Renal cortex interstitium (tissue), 11 donors: Measurements from ENCODE around the gene PARP16. TPM values are rescaled to one million over a fixed set of nuclear protein-coding genes. Genes with fewer than 3 reads are reported as not detected.

Source experiments
- DNase-seq, 11 donors: peaks; one replicate each; pipeline ENCODE4 v3.0.0-alpha.2; 2013; ENCODE audit warnings: low read depth in 9 of 11, low spot score in 4 of 11; ENCODE audit errors: extremely low read depth in 1 of 11
- polyA plus RNA-seq, 3 donors: library from polyadenylated mRNA; unstranded; fragments of 120-200 nt; gene quantifications; one replicate each; pipeline ENCODE4 v1.2.1, GENCODE V29; 2013; ENCODE audit not compliant: insufficient read length in 3 of 3

Gene PARP16
- polyA plus RNA-seq, 3 donors = 16.8 to 18.7 (median 18.6) TPM

- no peak for DNase-seq
Observed at GRCh38 chr15:65289261-65289854, 2.7 kb upstream of the PARP16 start.

DNA sequence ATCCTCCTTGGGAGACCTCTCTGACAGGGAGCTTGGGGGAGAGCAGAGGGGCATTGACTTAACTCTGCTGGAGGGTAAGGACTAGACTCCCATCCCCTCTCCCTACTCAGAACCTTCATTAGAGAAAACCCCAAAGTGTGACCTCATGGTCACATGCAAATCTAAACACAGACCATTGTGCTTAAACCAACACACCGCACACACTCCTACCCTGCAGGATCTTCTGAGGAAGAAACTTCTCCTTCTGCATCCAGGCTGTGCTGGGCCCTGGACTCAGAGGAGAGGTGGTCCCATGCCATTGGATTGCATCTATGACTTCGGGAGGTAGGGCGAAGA is 805 bp upstream of the PARP16 start:
- DNase-seq = no peak

- DNase-seq = peak in 3 of 11 donors; percentile 27 to 36 (median 35)
Observed at GRCh38 chr15:65286069-65286703, 497 bp downstream of the PARP16 start.

DNA sequence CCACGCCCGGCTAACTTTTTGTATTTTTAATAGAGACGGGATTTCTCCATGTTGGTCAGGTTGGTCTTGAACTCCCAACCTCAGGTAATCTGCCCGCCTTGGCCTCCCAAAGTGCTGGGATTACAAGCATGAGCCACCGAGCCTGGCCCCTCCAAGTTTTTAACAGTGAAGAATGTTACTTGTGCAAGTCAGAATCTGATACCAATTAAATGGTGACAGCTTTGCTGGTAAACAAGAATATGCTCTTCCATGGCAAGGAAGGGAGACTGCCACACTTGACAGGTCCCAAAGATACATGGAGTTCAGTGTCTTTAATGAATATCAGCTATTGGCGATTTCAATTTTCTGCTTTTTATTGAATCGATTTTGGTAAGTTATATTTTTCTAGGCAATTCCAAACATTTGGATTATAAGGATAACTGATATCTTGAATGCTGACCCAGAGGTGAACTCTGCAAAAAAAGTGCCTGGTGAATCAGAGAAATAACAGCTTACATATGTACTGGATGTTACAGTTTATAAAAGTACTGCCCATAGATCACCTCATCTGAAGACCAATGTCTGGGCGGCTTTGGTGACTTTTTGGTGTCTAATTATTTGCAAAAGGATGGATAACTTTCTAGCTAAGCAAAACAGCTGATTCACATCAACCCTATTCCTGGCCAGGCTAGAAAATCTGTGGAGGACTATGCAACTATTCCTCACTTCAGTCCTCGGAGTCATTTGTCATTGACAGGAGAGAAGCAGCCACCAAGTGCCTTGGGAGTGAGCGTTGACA is 1.2 kb downstream of the PARP16 start:
- no peak for DNase-seq

- no peak for DNase-seq
Observed at GRCh38 chr15:65278480-65278879, 8.2 kb downstream of the PARP16 start.

DNA sequence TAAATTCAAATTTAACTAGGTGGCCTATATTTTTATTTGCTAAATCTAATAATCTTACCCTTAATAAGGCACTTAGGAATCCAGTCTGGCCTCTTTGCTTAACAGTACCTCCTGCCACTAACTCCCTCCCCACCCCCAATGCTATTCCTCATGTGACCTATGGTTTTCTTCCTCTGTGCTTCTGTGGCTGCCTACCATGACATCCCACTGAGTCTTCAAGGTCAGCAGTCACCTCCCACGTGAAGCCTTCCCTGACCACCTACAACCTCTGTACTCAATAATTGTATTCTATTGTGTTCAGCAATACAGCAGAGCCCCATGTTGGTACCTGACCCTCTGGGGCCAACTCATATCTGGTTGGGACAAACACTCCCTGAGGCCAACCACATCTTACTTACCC is 9.7 kb downstream of the PARP16 start:
- no peak for DNase-seq

- DNase-seq = no peak
Observed at GRCh38 chr15:65275728-65276126, 11.0 kb downstream of the PARP16 start.

- no peak for DNase-seq
Observed at GRCh38 chr15:65275104-65275727, 11.5 kb downstream of the PARP16 start.

GRCh38 chr15:65270811-65271545 is 15.7 kb downstream of the PARP16 start:
- DNase-seq = peak in 6 of 11 donors; percentile 56 to 77 (median 62)

- no peak for DNase-seq
Observed at GRCh38 chr15:65268411-65268810, 18.3 kb downstream of the PARP16 start.

DNA sequence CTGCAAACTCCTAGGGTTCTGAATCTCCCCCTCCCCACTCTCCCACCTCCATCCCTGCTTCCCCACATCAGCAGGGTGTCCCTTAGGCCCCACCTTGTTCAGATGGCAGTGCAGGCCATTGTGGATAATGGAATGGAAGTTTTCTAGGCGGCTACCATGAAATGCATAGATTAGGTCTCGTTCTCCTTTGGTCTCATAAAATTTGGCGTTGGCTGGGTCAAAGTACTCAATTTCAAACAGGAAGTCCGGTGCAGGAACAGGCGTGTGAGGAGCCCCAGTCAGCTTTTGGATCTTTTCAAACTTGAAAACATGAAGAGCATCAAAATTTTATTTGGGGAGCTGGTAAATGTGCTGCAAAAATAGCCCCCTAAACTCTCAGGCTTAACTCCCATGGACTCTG is 20.2 kb downstream of the PARP16 start:
- no peak for DNase-seq

- DNase-seq = no peak
Observed at GRCh38 chr15:65264863-65265430, 21.7 kb downstream of the PARP16 start.

DNA sequence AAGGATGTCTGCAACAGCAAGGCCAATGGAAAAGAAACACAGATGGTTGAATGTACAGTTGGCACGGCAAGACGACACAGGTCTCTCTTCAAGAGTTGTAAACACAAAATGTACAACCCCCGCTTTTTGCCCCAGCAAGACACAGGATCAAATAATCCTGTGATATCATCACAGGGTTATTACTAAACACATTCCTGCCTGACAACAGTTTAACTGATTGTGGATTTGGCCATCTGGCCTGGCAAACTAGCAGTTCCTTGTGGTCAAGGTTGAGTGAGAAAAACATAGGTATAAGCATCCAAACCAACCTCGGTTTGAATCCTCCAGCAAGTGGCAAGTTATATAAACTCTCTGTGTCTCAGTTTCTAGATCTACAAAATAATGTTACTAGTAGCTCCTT is 23.4 kb downstream of the PARP16 start:
- no peak for DNase-seq

- DNase-seq = no peak
Observed at GRCh38 chr15:65260968-65261367, 25.7 kb downstream of the PARP16 start.

DNA sequence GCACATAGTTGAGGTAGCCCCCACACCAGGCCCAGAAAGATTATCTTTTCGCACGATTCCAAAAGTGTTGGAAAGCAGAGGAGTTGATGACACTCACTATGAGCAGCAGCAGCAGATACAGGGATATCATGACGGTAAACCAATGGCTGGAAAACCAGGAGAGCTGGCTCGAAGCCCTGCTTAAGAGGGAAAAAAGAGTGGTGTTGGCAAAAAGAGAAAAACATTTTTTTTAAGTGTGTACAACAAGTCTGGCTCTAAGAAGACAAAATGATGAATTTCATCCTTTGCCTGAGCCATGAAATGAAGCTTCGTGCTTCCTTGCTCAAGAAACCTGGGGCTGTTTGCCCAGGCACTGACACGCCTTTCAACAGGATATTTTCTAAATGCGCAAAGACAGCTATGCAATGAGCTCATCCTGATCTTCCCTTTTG is 27.3 kb downstream of the PARP16 start:
- no peak for DNase-seq

- peak in 1 of 11 donors; percentile 15 for DNase-seq
Observed at GRCh38 chr15:65258375-65259262, 28.1 kb downstream of the PARP16 start.

GRCh38 chr15:65255486-65256140 is 31.1 kb downstream of the PARP16 start:
- DNase-seq = no peak

GRCh38 chr15:65254758-65255157 is 31.9 kb downstream of the PARP16 start:
- no peak for DNase-seq
